WTC11 (cell line): ENCODE data around the gene SLC39A3.

Experiments
- CREB1 ChIP-seq: sonication (generic); formaldehyde crosslinking; IDR thresholded peaks from 2 replicates; pipeline ENCODE4 v1.8.0; 2023; ENCODE audit warnings: mild to moderate bottlenecking, missing genetic modification reagents
- GRHL2 ChIP-seq: fragments of 250-450 bp; sonication (Bioruptor Pico); IDR thresholded peaks from 2 replicates; pipeline ENCODE4 v1.8.0; 2022; ENCODE audit warnings: mild to moderate bottlenecking, moderate library complexity; ENCODE audit not compliant: insufficient replicate concordance, severe bottlenecking
- RELA ChIP-seq: sonication (generic); formaldehyde crosslinking; IDR thresholded peaks from 2 replicates; pipeline ENCODE4 v1.8.1; 2022; ENCODE audit warnings: missing genetic modification reagents, mild to moderate bottlenecking, borderline replicate concordance
- TF ChIP-seq, protein P1 (sequence below): fragments of 200-600 bp; IDR thresholded peaks from 2 replicates; pipeline ENCODE4 v1.8.0; 2022; ENCODE audit warnings: antibody characterized with exemption
- TF ChIP-seq, protein P2 (sequence below): sonication (generic); formaldehyde crosslinking; IDR thresholded peaks from 2 replicates; pipeline ENCODE4 v1.8.1; 2023; ENCODE audit warnings: mild to moderate bottlenecking, missing genetic modification reagents, borderline replicate concordance
- TF ChIP-seq, protein P3 (sequence below): sonication (generic); formaldehyde crosslinking; IDR thresholded peaks from 2 replicates; pipeline ENCODE4 v1.8.1; 2023; ENCODE audit warnings: mild to moderate bottlenecking, moderate library complexity, missing genetic modification reagents

DNA sequence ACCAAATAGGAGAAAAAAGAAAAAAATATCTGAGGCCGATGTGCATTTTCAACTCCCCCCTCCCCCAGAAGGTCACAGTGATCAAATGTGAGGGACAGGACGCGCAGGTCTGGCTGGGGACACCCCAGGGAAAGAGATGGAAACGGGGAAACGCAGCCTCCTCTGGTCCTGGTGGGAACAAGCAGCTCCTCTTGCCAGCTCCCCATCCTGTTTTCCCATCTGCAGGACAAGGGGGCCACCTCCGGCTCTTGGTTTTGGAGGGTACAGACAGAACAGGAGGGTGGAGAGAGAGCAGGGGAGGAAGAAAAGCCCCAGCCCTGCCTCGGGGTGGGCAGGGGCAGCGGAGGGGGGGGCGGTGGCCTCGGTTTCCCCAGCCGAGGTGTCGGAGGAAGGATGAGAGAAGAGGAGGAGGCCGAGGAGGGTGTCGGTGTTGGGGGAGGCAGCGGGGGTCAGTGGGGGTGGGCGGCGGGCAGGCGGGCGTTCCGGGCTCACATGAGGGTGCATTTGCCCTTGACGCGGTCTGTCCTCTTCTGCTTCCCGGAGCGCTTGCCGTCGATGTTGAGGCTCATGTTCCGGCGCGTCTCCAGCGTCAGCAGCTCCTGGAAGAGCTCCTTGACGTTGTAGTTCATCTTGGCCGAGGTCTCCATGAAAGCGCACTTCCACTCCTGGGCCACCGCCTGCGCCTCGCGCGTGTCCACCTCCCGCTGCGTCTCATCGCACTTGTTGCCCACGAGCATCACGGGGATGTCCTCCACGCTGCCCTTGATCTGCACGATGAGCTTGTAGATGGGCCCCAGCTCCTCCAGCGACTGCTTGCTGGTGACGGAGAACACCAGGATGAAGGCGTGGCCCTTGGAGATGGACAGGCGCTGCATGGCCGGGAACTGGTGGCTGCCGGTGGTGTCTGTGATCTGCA is 22.8 kb downstream of the SLC39A3 start:
- TF ChIP-seq RELA (CRISPR knock-in tag) (no peak), GRHL2 (no peak), CREB1 (no peak)
- TF ChIP-seq, protein P1, sequence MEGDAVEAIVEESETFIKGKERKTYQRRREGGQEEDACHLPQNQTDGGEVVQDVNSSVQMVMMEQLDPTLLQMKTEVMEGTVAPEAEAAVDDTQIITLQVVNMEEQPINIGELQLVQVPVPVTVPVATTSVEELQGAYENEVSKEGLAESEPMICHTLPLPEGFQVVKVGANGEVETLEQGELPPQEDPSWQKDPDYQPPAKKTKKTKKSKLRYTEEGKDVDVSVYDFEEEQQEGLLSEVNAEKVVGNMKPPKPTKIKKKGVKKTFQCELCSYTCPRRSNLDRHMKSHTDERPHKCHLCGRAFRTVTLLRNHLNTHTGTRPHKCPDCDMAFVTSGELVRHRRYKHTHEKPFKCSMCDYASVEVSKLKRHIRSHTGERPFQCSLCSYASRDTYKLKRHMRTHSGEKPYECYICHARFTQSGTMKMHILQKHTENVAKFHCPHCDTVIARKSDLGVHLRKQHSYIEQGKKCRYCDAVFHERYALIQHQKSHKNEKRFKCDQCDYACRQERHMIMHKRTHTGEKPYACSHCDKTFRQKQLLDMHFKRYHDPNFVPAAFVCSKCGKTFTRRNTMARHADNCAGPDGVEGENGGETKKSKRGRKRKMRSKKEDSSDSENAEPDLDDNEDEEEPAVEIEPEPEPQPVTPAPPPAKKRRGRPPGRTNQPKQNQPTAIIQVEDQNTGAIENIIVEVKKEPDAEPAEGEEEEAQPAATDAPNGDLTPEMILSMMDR, result no peak
- TF ChIP-seq, protein P2, sequence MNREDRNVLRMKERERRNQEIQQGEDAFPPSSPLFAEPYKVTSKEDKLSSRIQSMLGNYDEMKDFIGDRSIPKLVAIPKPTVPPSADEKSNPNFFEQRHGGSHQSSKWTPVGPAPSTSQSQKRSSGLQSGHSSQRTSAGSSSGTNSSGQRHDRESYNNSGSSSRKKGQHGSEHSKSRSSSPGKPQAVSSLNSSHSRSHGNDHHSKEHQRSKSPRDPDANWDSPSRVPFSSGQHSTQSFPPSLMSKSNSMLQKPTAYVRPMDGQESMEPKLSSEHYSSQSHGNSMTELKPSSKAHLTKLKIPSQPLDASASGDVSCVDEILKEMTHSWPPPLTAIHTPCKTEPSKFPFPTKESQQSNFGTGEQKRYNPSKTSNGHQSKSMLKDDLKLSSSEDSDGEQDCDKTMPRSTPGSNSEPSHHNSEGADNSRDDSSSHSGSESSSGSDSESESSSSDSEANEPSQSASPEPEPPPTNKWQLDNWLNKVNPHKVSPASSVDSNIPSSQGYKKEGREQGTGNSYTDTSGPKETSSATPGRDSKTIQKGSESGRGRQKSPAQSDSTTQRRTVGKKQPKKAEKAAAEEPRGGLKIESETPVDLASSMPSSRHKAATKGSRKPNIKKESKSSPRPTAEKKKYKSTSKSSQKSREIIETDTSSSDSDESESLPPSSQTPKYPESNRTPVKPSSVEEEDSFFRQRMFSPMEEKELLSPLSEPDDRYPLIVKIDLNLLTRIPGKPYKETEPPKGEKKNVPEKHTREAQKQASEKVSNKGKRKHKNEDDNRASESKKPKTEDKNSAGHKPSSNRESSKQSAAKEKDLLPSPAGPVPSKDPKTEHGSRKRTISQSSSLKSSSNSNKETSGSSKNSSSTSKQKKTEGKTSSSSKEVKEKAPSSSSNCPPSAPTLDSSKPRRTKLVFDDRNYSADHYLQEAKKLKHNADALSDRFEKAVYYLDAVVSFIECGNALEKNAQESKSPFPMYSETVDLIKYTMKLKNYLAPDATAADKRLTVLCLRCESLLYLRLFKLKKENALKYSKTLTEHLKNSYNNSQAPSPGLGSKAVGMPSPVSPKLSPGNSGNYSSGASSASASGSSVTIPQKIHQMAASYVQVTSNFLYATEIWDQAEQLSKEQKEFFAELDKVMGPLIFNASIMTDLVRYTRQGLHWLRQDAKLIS (CRISPR knock-in tag), result no peak
- TF ChIP-seq, protein P3, sequence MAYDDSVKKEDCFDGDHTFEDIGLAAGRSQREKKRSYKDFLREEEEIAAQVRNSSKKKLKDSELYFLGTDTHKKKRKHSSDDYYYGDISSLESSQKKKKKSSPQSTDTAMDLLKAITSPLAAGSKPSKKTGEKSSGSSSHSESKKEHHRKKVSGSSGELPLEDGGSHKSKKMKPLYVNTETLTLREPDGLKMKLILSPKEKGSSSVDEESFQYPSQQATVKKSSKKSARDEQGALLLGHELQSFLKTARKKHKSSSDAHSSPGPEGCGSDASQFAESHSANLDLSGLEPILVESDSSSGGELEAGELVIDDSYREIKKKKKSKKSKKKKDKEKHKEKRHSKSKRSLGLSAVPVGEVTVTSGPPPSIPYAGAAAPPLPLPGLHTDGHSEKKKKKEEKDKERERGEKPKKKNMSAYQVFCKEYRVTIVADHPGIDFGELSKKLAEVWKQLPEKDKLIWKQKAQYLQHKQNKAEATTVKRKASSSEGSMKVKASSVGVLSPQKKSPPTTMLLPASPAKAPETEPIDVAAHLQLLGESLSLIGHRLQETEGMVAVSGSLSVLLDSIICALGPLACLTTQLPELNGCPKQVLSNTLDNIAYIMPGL (CRISPR knock-in tag), result no peak
